ENCODE measurements around the gene CASQ2.

- TF ChIP-seq EZH2 (IDR thresholded peaks at IDR 0.05; ENCODE audit: borderline replicate concordance, low read depth, low read length, severe bottlenecking): no peak
- TF ChIP-seq, protein P1, sequence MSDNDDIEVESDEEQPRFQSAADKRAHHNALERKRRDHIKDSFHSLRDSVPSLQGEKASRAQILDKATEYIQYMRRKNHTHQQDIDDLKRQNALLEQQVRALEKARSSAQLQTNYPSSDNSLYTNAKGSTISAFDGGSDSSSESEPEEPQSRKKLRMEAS (IDR thresholded peaks at IDR 0.05; ENCODE audit: insufficient read depth, insufficient read length): no peak
- TF ChIP-seq CTCF (IDR thresholded peaks at IDR 0.05; ENCODE audit: extremely low read depth in 1 of 2, insufficient read depth in 1 of 2, low read depth in 1 of 2, low read length in 2 of 2): no peak
- TF ChIP-seq MYC (IDR thresholded peaks at IDR 0.05; ENCODE audit: low read depth, low read length): no peak
- no peak for TF ChIP-seq GATA2 (IDR thresholded peaks at IDR 0.05; ENCODE audit: insufficient read depth, insufficient read length, low read depth, low read length)
- TF ChIP-seq POLR2AphosphoS5 (IDR thresholded peaks at IDR 0.05; ENCODE audit: insufficient read depth, low read depth, low read length): no peak
- no peak for TF ChIP-seq POLR2A (IDR thresholded peaks at IDR 0.05; ENCODE audit: low read depth, low read length)
- TF ChIP-seq FOS (IDR thresholded peaks at IDR 0.05; ENCODE audit: borderline replicate concordance, insufficient read depth, low read length): no peak
Observed at GRCh38 chr1:115671176-115671934, 97.2 kb downstream of the CASQ2 start.

Data from endothelial cell of umbilical vein (primary cell).